Astrocyte (in vitro differentiated cells and primary cell): ENCODE measurements around the gene ZNF66. TPM values are rescaled to one million over a fixed set of nuclear protein-coding genes. Genes with fewer than 3 reads are reported as not detected.

Experiments
- DNase-seq: peaks from one replicate; pipeline ENCODE4 v3.0.0-alpha.2; 2010; ENCODE audit warnings: low read depth
- FAIRE-seq: peaks from 2 replicates; lab custom pipeline; 2011; peaks lifted over from hg19 to GRCh38; lab: Jason Lieb, UNC
- H2AFZ ChIP-seq: 2 replicates; pipeline ENCODE4 v1.6.0; 2012; ENCODE audit warnings: low read depth, low read length, inconsistent platforms
- H3K27ac ChIP-seq: 2 replicates; pipeline ENCODE4 v1.5.1; 2011; ENCODE audit warnings: low read depth, low read length, inconsistent platforms
- H3K27me3 ChIP-seq: 2 replicates; pipeline ENCODE4 v1.6.0; 2011; ENCODE audit warnings: low read length, inconsistent platforms; ENCODE audit not compliant: insufficient read depth
- H3K36me3 ChIP-seq: 2 replicates; pipeline ENCODE4 v1.5.1; 2011; ENCODE audit warnings: low read length, inconsistent platforms; ENCODE audit not compliant: insufficient read depth
- H3K4me1 ChIP-seq: 2 replicates; pipeline ENCODE4 v1.5.1; 2011; ENCODE audit warnings: low read length, inconsistent platforms; ENCODE audit not compliant: insufficient read depth
- H3K4me2 ChIP-seq: 2 replicates; pipeline ENCODE4 v1.6.0; 2012; ENCODE audit warnings: low read length, inconsistent platforms
- H3K4me3 ChIP-seq: 2 replicates; pipeline ENCODE4 v1.5.1; 2011; ENCODE audit warnings: low read depth, mild to moderate bottlenecking, low read length, inconsistent platforms; ENCODE audit not compliant: insufficient read depth
- H3K79me2 ChIP-seq: 2 replicates; pipeline ENCODE4 v1.6.0; 2012; ENCODE audit warnings: mild to moderate bottlenecking, low read length, inconsistent platforms; ENCODE audit not compliant: insufficient read depth
- H3K9ac ChIP-seq: 2 replicates; pipeline ENCODE4 v1.6.0; 2012; ENCODE audit warnings: mild to moderate bottlenecking, low read length, inconsistent platforms
- H3K9me3 ChIP-seq: 2 replicates; pipeline ENCODE4 v1.5.1; 2012; ENCODE audit warnings: low read depth, mild to moderate bottlenecking, low read length, inconsistent platforms; ENCODE audit not compliant: insufficient read depth
- H4K20me1 ChIP-seq: 2 replicates; pipeline ENCODE4 v1.6.0; 2012; ENCODE audit warnings: low read length, inconsistent platforms; ENCODE audit not compliant: insufficient read depth
- H3K27ac Mint-ChIP-seq: one replicate; pipeline ENCODE4 v1.8.0; 2021; ENCODE audit warnings: mild to moderate bottlenecking, mixed read lengths; ENCODE audit not compliant: unreplicated experiment
- H3K27me3 Mint-ChIP-seq: one replicate; pipeline ENCODE4 v1.8.0; 2021; ENCODE audit warnings: low read depth, mixed read lengths; ENCODE audit not compliant: unreplicated experiment
- H3K36me3 Mint-ChIP-seq: one replicate; pipeline ENCODE4 v1.8.0; 2021; ENCODE audit warnings: low read depth, mixed read lengths; ENCODE audit not compliant: unreplicated experiment
- H3K4me1 Mint-ChIP-seq: one replicate; pipeline ENCODE4 v1.8.0; 2021; ENCODE audit warnings: low read depth, mixed read lengths; ENCODE audit not compliant: unreplicated experiment
- H3K4me3 Mint-ChIP-seq: one replicate; pipeline ENCODE4 v1.8.0; 2021; ENCODE audit warnings: mild to moderate bottlenecking, moderate library complexity, mixed read lengths; ENCODE audit not compliant: unreplicated experiment
- H3K9me3 Mint-ChIP-seq: one replicate; pipeline ENCODE4 v1.8.0; 2021; ENCODE audit warnings: mild to moderate bottlenecking, mixed read lengths; ENCODE audit not compliant: unreplicated experiment
- CTCF ChIP-seq: IDR thresholded peaks from 2 replicates; pipeline ENCODE4 v1.5.1; 2011; ENCODE audit warnings: low read depth, mild to moderate bottlenecking, inconsistent platforms, low read length, moderate library complexity; ENCODE audit not compliant: insufficient read depth
- EZH2 ChIP-seq: IDR thresholded peaks from 2 replicates; pipeline ENCODE4 v1.6.1; 2012; ENCODE audit warnings: mild to moderate bottlenecking, low read length, inconsistent platforms; ENCODE audit not compliant: insufficient read depth
- total RNA-seq: library from RNA; stranded (reverse); gene quantifications from 2 replicates; pipeline ENCODE4 v1.2.1, GENCODE V29; 2021

The ZNF66 gene
- total RNA-seq, 1 donor from 2014 or later: 7.5 TPM

- H3K27ac ChIP-seq: no peak overlapping the region
- FAIRE-seq (no peak), DNase-seq (no peak)
- no peak overlapping the region for H3K9ac ChIP-seq
- H4K20me1 ChIP-seq: no peaks in the 10 kb centered on the region
- Mint-ChIP-seq H3K36me3 (peaks cover 4% of the 10 kb centered on the region), H3K9me3 (peaks cover 46% of the 10 kb centered on the region), H3K4me3 (no peak overlapping the region), H3K4me1 (peaks cover 2% of the 10 kb centered on the region), H3K27me3 (no peaks in the 10 kb centered on the region), H3K27ac (no peak overlapping the region)
- no peaks in the 10 kb centered on the region for H3K79me2 ChIP-seq
- no peaks in the 10 kb centered on the region for H3K4me1 ChIP-seq
- no peak overlapping the region for H3K4me3 ChIP-seq
- peaks cover 11% of the 10 kb centered on the region for H3K9me3 ChIP-seq
- no peaks in the 10 kb centered on the region for H3K36me3 ChIP-seq
- no peak overlapping the region for H3K4me2 ChIP-seq
- H2AFZ ChIP-seq: no peak overlapping the region
- H3K27me3 ChIP-seq: no peaks in the 10 kb centered on the region
- TF ChIP-seq EZH2 (no peak), CTCF (no peak)
Measured at GRCh38 chr19:20840371-20840770, 64.3 kb downstream of the ZNF66 start.

Other genes starting within 250 kb of the ZNF66 start
- gene ZNF737, start 210.5 kb upstream of the ZNF66 start, total RNA-seq: 10.9 and 13.7 TPM in 2 replicates
- gene ZNF626, start 114.7 kb upstream of the ZNF66 start, total RNA-seq: 18.5 and 20.6 TPM in 2 replicates
- gene ZNF85, start 146.9 kb downstream of the ZNF66 start, total RNA-seq: 14.7 and 15.3 TPM in 2 replicates
- 12.3 and 15.4 TPM in 2 replicates for gene ZNF430, start 244.4 kb downstream of the ZNF66 start, total RNA-seq